ENCODE results near the gene WDR62.

WDR62 gene

GRCh38 chr19:36054733-36055686, at the start of gene WDR62:
WDR62 (plus strand) TSS chr19:36054897; CDS start chr19:36054972, 75 bp downstream.
- peak; percentile 90 to 94 (median 94) for DNase-seq

GRCh38 chr19:36006955-36007354, 47.7 kb upstream of the WDR62 start:
- DNase-seq = no peak

GRCh38 chr19:36008336-36008978, 46.2 kb upstream of the WDR62 start, which contains the start of gene SYNE4:
SYNE4 (minus strand) TSS chr19:36008813; CDS start chr19:36008681, 132 bp downstream.
- no peak for DNase-seq

DNA sequence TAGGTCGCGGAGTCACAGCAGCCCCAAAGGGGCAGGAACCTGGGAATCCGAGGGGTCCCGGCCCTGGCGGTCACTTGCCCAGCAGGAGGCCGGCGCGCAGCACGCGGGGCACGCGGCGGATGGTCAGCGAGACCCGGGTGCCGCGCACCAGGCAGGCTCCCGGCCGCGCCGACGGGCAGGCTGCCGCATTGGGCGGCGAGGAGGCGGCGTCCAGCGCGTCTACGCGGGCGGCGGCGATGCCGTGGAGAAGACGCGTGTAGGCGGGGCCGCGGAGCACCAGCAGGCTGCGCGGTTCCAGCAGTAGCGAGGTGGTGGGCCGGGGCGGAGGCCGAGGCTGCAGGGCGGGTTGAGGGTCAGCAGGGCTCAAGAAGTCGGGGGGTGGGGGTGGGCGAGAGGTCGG, 45.5 kb upstream of the WDR62 start:
- no peak for DNase-seq

- DNase-seq = no peak
These were observed 44.9 kb upstream of the WDR62 start for GRCh38 chr19:36009633-36010379.

DNA sequence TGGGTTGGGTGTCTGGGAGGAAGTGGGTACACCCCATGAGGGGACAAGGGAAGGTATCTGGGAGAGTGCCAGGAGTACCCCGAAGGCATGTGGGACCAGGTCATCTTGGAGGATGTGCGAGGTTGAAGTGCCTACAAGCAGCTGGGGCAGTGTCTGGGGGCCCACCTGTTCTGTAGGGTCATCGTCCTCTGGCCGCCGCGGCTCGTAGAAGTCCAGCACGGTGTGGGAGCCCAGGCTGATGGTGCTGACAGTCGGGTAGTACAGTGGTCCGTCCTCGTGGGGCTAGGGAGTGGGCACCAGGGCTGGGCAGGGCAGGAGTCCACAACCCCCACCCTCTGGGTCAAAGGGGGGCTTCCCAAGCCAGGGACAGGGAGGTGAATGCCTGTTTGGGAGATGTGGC, 44.3 kb upstream of the WDR62 start:
- DNase-seq = no peak

DNA sequence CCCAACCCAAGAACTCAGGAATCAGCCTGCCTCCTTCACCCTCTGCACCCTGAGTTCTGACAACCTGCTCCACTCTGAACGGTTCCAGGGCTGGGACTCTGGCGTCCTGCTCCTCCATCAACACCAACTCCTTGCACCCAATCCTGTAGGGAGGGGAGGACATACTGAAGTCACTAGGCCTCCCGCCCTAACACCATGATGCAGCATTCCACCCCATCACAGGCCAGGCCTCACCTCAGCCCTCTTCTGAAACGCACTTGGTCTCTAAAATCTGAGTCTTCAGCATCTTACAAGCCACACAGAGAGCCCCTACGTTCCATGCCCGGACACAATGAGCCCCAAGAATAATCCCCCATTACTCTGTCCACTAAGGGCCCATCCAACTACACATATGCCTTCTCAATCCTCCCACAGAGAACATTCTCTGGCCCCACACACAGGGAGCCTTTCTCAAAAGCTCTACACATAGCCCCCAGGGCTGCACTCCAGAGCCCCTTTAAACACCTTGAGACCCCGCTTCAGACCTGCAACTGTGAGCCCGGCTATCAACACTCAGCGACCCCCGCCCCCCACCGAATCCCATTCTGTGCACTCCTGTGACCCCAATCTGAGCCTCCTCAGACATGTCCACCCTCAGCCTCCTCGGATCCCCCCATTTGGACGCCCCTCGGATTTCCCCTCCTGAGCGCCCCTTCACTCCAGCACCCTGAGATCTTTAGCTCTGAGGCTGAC, 41.3 kb upstream of the WDR62 start:
- DNase-seq = no peak

- peak; percentile 97 to 99 (median 98) for DNase-seq
These were observed 40.4 kb upstream of the WDR62 start, which contains the start of gene ALKBH6 for GRCh38 chr19:36014012-36014924. ALKBH6 (minus strand) TSS chr19:36014213; CDS start chr19:36013397, 816 bp downstream.

DNA sequence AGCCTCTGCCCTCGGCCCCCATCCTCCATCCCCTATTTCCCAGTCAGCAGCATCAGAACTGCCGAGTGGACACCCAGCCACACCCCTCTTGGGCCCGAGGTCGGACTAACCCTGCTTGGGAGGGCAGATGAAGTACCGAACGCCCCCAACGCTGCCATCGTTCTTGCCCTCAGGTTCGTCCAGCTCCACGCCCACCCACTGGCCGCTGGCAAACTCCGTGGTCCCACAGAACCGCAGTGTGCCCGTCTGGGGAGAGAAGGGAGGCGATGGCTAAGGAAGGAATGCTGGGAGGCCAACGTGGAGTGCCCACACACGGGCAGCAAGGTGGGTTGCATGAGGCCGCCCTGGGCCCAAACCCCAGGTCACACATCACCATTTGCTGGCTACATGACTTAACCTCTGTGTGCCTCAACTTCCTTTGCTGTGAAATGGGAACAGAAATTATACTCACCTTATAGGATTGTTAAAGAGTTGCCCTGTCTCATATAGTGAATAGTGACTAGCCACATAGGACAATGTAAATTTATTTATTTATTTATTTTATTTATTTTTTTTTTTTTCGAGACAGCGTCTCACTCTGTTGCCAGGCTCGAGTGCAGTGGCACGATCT, 35.5 kb upstream of the WDR62 start:
- DNase-seq = no peak

DNA sequence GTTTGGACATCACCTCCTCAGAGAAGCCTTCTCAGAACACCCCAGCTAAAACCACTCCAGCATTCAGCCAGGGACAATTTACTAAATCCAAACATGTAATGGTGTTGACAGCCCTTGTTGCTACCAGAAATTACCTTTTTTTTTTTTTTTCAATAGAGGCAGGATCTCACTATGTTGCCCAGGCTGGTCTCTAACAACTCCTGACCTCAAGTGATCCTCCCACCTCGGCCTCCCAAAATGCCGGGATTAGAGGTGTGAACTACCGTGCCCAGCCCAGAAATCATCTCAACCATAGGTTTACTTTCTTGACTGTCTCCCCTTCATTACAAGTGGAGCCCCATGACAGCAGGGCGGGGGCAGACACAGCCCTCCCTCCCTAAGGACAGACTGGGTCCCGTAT, 31.3 kb upstream of the WDR62 start:
- no peak for DNase-seq

- no peak for DNase-seq
These were observed 29.2 kb upstream of the WDR62 start for GRCh38 chr19:36025541-36025940.

DNA sequence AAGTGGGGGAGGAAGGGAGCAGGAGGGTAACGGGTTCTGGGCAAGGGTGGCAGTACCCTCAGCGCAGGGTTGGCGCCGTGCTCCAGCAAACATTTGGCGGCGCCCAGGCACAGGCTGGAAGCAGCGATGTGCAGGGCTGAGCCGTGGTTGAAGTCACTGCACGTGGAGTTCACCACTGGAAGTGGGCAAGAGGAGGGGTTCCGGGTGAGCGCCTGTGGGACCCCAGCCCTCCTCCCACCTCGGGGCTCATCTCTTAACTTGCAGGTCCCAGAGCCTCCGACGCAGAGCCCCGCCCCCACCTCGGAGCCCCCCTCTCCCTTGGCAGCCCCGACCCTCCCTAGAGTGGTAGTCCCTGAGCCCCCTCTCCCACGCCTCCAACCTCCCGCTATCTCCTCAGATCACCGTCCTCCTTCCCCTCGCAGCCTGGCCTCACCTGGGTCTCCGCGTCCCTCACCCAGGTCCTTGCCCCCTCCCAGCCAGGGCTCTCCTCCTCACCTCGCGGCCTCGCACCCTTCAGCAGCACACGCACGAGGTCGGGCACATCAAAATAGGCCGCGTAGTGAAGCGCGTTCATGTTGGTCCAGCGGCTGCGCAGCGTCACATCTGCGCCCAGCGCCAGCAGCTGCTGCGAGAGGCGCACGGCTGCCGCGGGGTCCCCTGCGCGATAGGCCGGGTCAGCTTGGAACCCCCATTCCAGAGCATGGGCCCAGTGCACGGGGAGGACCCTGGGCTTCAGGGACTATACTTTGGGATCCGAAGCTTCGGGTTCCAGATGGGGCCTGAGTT, 28.4 kb upstream of the WDR62 start:
- DNase-seq = no peak

DNA sequence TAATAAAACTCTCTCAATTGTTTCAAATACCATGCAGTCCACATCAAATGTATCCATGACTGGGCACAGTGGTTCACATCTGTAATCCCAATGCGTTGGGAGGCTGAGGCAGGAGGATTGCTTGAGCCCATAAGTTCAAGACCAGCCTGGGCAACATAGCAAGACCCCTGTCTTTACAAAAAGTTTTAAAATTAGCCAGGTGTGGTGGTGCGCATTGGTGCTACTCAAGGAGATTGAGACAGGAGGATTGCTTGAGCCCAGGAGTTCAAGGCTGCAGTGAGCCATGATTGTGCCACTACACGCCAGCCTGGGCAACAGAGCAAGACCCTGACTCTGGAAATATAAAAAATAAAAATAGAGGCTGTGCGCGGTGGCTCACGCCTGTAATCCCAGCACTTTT, 27.0 kb upstream of the WDR62 start:
- DNase-seq = no peak

DNA sequence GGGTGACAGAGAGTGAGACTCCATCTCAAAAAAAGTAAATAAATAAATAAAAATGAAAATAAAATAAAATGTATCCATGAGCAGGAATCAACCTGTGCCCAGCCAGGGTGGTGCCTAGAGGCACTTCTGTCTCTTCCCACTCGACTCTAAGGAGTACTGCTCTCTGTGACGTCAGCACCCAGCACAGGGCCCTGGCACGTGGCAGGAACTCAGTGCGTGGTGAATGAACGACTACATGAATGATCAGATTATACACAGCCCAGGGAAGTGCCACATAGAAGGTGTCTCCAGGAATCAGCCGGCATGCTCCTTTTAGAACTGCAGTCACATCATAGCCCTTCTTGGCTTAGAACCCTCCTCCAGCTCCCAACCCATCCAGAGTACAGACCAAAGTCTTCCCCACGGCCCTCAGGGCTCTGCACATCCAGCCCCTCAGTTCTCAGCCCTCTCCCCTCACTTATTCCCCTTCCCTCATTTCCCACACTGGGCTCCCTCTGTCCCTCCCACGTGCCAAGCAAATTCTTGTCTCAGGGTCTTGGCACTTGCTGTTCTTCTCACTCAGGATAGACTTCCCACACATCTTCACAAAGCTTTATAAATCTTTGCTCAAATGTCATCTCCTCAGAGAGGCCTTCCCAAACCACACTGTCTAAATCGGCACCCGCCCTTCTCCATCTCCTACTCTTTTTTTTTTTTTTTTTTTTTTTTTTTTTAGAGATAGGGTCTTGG, 26.2 kb upstream of the WDR62 start:
- DNase-seq = no peak

- no peak for DNase-seq
These were observed 24.2 kb upstream of the WDR62 start for GRCh38 chr19:36030264-36031148.

DNA sequence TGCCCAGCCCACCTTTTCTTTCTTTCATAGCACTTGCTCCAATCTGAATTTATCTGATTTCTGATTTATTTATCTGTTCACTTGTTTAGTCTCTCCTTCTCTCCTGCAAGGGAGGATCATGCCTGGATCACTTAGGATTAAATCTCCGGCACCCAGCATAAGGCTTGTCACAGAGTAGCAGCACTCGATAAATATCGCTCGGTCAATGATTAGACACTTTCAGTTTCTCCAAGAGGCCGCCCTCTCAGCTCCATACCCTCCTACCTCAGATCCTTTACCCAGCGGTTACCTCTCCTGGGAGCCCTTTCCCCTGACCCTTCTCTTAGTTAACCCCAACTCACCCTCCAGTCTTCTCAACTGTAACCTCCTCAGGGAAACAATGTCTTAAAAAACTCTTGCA, 23.4 kb upstream of the WDR62 start:
- DNase-seq = no peak

DNA sequence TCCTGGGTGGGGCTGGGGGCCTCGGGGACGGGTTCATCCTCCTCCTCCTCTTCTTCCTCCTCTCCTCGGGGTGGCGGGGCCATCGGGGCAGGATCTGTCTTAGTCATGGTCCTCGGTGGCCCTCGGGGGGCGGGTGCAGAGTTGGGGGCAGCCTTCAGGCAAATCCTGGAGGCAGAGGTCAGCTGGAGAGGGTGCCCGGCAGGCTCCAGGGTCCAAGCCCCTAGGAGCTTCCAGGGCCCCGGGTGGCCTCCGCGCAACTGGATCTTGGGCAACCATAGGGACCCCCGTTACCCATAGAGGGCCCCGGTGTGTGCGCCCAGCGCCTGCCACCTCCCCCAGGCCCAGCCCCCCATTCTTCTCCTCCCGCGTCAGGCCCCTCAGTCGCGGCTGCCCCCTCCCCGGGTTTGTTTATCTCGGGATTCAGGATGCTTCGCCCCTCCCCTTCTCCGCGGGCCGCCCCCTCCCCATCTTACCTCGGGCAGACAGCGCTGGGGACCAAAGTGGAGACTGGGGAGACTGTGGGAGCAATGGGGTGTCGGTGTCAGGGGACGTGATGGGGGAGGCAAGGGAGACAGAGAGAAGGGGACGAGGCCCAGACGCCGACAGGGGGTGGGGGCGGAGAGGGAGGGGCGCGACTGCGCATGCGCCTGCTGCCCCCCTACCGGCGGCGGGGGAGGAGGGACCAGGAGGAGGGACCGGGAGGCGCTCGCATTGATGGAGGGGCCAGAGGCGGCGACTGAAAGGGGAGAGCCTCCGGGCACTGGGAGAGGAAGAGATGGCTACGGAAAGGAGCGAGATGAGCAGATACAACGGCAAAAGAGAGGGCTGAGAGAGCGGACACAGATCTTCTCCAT, 22.2 kb upstream of the WDR62 start, which contains the start of gene CLIP3:
TSS of gene CLIP3 (minus strand) at position 623 of the 854 bp plus-strand sequence. CDS start at position 107, 516 bp downstream.
- no peak for DNase-seq

Measured in activated CD4-positive, CD25-positive, alpha-beta regulatory T cell (primary cell).